NCI-H2107 treated with DMSO at 0.1 percent for 48 hours (cell line): ENCODE data around the gene DUOXA1.
A peak's percentile ranks its signal among the peaks of the same experiment; 100 is the strongest.

Experiments
- DNase-seq: peaks from one replicate; lab custom pipeline; 2025; ENCODE audit not compliant: unreplicated experiment; lab: John Stamatoyannopoulos, UW

DUOXA1 gene, protein sequence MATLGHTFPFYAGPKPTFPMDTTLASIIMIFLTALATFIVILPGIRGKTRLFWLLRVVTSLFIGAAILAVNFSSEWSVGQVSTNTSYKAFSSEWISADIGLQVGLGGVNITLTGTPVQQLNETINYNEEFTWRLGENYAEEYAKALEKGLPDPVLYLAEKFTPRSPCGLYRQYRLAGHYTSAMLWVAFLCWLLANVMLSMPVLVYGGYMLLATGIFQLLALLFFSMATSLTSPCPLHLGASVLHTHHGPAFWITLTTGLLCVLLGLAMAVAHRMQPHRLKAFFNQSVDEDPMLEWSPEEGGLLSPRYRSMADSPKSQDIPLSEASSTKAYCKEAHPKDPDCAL

DNA sequence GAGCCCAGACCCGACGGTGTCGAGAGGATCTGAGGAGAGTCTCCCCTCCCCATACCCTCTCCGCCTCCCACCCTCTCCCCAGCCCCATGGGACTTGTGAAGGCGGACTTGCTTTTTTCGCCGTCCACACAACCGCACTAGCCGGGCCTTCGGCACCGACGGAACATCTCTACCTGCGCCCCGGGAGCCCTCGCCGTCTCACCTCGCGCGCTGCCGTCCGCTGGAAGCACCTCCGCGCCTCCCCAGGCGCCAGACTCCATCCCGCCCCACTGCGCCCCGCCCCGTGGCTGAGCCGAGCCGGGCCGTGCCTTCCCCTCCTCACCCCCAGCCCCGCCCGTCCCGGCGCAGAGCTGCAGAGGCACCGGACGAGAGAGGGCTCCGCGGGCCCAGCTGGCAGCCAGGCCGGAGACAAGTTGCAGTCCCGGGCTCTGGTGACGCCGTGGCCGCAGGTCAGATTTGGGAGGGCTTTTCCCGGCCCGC, at the start of gene DUOXA1, which contains the start of gene DUOX1:
Gene DUOXA1, minus strand, starts transcription at position 229 of the 479 bp plus-strand sequence. CDS start 6,865 bp downstream, outside the sequence.
Gene DUOX1, plus strand, starts transcription at position 344 of the 479 bp plus-strand sequence. CDS start 1,973 bp downstream, outside the sequence.
- DNase-seq: no peak

DNA sequence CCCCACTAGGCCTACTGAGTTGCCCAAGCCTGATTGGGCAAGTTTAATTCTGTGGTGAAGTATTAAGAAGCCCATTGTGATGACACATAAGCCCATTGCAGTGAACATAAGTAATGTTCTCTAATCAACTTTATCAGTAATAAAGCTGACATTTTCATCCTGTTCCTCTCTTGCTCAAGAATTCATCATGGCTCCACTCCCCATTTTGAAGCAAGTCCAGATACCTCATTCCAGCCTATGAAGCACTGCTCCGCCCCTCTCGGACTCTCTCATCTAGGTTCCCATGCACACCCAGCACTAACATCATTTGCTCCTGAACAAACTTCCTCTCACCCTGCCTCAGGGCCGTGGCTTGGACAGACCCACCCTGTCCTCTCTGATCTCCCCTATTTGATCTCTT, 47.6 kb upstream of the DUOXA1 start:
- DNase-seq: no peak

DNA sequence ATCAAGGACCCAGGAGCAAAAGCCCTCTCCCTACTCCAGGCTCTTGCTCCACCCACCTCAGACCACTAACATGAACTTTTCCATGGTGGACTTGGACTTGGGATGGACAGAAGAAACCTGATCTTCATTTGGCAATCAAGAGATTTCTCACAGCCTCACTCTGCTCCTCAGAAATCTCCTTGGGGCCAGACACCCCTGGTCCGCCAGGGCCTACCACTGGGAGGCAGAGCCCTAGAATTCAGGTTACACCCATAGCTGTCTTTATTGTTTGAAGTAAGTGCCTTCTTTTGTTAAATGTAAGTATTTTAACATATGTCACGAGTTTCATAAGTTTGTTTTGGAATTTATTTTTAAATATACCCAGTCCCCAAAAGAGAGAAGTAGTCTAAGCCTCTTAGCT, 44.9 kb upstream of the DUOXA1 start:
- no peak for DNase-seq

DNA sequence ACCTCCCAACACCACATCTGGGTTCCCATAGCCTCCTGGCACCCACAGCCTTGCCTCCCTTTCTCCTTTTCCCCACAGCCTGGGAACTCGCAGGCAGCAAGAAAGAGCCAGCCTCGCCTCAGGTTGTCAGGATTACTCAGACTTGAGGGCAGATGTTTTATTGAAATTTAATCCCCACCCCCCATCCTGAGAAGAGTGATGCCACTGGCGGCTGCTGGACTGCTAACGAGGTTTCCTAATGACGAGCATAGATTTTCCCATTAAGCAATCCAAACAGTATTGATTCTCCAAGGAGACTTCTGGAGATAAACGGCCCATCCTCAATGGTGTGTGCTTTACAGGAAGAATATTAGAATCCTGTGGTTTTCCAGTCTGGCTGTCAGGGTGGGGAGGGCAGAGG, 44.4 kb upstream of the DUOXA1 start:
- DNase-seq: no peak

DNA sequence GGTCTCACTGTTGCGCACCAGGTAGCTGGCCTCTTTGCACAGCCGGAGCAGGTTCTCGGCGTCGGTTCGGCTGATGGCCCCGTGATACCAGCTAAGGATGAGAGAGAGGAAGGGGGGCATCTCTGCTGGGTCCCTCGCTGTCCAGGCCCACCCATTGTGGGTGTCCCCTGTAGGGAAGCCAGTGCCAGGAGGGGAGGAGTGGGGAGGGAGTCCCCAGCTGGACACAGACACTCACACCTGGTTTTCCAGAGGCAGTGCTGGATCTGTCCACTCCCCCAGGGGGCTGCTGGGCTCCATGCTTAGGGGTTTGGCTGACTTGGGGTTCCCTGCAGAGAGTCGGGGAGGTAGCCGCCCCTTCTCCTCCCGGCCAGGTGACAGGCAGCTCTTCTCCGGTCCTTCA, 42.2 kb upstream of the DUOXA1 start:
- no peak for DNase-seq

DNA sequence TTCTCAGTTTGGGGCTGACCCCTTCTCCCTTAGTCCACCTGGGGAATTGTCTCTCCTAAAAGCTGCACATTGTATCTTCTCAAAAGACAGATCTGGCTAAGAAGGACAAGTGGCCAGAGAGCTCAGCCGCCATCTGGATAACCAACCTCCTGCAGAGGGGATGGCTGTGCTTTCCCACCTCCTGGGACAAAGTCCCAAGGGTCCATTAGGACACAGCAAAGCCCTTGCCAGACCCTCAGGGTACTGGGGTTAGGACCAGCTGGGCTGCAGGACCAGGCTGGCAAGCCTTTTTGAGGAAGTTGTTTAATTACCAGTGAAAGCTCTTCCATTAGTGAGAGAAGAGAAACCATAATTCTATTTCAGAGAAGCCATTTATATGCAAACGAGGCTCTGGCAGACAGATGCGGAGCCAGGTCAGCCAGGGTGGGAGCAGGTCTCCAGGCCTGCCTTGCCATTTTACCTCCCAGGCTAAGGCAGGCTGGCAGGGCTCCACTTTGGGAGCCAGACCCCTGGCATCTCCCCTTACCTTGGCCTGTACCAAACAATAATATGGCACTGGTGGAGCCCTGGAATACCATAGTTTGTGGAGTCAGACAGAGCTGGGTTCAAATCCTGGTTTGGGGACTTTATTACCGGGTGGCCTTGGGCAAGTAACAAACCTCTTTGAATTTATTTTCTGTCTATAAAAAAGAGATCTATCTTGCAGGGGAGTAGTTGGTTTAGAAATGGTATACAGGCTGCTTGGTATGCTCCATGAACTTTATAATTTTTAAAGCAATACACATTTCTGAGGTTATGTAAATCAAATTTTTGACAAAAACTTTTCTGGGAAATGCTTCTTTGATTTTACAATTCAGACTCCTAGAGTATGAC, 40.2 kb upstream of the DUOXA1 start:
- DNase-seq: no peak

DNA sequence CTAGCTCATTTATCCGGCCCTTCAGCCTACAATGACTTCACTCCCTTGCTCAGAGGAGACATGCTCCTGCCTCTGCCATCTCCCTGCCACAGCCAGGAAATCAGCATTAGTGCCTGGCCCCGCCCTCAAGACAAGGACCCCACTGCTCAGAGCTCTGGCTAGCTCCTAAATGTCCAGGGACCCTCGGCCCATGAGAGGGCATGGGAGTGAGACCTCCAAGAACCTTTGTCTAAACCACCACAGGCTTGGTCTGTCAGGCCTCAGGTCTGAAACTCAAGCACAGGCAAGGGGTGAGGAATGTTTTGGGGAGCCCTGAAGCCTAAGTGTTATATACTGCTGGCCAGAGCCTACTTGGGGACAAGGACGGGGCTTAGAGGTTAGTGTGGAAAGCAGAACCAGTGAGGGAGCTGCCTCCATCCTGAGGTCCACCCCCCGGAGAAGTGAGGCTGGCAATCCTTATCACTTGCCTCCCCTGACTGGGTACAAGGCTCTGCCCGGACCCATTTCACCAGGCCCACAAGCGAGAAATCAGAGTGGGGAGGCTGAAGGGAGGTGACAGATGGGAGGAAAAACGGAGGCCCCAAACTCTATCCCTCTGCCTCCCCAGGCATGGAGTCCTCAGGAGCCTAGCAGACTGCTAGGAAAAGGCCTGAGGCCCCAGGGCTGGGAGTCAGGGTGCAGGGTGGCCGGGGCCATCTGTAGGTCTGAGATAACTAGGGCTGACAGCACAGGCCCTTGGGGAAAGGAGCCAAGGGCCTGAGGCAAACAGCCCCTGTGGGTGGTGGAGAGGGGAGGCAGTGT, 39.3 kb upstream of the DUOXA1 start:
- DNase-seq: no peak

DNA sequence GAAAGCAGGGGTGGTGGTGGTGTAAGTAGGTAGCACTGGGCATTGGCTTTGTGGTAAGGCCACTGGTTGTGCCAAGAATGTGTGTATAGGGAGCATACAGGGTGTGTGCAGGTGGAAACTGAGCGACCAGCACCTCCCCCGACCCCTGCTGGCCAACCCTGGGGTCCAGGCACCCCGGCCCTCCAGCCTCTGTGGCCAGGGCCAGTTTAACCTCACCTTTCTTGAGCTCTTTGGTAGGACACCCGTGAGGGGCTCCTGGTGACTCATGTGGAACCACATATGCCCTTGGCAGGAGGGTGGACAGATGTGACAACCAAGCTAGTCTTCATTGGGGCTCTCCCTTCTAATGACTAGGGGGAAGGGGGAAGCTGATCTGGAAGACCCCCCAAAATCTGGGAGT, 38.6 kb upstream of the DUOXA1 start:
- DNase-seq: no peak

DNA sequence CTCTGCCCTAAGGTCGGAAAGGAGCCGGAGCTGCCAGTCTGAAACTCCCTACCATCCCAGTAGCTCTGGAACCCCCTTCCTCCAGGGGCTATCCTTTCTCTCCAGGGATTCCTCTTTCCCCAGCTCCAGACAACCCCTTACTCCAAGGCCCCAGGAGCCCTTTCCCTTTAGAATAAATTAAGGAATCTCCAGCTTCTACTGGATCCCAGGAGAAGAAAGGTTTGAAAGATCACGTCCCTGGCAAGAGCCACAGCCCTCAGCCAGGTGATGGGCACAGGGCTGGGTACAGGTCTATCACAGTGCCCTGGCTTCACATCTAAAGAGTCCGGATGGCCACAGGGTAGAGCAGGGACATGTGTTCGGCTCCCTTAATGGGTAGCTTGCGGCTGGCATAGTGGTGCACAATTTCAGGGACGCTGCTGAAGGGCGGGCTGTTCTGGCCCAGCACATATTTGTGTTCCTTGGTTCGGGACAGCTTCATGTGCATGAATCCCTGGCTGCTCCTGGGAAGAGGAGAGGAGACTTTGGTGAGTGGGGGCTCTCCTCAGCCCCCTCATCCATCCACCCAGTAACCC, 38.0 kb upstream of the DUOXA1 start:
- DNase-seq: no peak

DNA sequence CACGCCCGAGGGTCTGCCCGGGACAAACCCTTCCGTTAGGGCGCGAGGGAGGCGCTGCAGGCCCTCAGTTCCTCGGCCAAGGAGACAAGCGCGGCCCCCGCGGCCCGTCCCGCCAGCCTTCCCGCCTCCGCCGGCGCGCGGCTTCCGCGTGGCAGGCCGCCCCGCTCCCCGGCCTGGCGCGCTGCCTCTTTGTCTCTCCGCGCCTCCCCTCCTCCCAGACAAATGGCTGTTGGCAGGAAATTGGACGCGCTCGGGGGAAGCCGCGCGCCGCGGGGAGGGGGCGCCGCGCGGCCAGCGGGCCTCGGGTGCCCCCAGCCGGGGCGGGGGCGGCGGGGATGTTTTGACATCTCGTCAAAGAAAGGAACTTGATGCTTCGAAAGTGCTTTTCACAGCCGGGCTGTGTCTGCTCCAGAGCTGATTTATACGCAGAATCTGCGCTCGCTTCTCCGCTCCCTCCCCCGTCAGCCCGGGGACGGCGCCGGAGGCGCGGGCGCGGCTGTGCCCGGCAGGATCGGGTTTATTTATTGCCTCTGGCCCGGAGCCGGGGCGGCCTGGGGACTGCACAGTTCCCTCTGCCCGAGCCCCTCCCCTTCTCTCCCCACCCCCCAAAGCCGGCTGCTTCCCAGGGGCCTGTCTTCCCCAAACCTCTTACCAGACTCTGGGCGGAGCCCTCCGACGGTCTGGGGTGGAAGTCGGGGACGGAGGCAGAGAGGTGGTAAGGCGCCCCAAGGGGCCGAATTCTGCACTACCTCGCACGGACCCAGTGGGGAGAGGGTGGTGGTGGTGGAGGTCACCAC, 37.4 kb upstream of the DUOXA1 start:
- DNase-seq: peak; percentile 32

DNA sequence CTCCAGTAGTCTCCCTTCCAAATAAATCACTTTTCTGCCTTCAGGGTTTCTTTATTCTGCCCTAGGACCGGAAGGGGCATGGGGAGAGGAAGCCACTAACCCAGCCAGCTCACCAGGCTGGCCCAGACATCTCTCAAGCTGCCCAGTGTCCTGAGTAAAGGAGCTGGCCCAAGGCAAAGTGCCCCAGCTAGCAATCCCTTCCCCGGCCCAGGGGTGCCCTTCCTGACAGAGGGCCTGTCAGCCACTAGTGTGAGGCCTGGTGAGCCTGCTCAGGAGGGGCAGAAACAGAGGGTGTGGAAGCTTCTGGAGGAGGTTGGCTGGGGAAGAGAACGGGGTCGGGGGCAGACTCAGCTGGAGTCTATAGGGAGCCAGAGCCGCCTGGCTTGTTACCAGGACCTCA, 35.9 kb upstream of the DUOXA1 start:
- DNase-seq: no peak

DNA sequence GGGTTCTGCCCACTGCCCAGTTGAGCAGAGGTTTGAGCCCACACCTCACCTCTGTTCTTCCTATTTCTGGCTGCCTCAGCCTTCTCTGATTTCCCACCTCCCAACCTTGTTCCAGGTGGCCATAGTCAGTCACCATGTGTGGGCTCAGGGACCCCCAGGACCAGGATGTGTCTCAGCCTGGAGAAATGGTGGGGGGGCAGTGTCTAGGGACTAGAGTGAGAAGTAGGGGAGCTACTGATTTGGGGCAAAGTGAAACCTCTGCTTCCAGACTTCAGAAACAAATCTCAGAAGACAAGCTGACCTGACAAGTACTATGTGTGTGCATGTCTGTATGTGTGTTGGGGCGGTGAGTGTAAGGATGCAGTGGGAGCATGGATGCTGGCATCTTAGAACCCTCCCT, 35.2 kb upstream of the DUOXA1 start:
- no peak for DNase-seq

DNA sequence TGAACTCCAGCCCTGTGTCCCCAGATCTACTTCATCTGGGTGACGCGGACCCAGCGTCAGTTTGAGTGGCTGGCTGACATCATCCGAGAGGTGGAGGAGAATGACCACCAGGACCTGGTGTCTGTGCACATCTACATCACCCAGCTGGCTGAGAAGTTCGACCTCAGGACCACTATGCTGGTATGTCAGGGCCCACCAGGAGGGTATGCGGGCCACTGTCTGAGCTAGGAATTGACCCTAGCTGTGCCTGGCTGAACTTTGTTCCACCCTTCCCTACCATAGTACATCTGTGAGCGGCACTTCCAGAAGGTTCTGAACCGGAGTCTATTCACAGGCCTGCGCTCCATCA, 33.8 kb upstream of the DUOXA1 start:
- no peak for DNase-seq

DNA sequence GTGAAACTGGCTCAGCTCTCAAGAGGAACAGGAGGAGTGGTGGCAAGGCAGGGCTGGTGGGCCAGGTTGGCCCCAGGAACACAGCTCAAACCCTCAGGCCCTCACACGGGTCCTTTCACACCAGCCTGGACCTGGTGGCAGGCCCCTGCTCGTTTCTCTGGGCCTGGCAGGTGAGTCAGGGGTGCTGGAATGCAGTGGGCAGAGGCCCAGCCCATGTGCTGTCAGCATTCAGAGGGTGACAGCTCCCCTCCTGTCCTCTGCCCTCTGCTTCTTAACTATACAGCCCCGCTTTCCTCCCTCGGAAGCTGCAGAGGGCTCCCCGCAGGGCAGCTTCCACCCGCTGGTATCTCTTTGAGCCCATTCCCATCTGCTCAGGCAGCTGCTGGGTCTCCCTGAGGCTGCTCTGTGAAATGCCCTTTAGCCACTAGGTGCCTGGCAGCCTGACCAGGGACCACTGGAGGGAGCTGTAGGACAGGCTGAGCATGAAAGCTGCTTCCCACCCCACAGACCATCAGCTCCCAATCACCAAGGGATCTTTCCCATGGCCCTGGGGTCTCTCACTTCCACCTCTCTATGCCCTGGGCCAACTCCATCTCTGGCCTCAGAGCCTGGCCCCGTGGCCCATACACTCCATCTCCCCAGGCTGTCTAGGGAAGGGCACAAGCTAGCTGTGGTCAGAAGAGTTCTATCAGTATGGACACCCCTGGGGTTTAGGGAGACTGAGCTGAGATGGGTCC, 33.3 kb upstream of the DUOXA1 start:
- peak; percentile 37 for DNase-seq

DNA sequence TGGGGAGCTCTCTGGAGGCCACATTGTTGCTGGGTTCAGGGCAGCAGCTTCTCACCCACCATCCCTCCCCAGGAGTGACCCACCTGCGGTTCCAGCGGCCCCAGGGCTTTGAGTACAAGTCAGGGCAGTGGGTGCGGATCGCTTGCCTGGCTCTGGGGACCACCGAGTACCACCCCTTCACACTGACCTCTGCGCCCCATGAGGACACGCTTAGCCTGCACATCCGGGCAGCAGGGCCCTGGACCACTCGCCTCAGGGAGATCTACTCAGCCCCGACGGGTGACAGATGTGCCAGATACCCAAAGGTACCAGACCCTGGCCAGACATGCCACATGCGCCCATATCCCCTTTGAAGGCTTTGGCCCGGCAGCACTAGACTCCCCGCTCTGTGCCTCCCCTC, 32.0 kb upstream of the DUOXA1 start:
- DNase-seq: no peak

DNA sequence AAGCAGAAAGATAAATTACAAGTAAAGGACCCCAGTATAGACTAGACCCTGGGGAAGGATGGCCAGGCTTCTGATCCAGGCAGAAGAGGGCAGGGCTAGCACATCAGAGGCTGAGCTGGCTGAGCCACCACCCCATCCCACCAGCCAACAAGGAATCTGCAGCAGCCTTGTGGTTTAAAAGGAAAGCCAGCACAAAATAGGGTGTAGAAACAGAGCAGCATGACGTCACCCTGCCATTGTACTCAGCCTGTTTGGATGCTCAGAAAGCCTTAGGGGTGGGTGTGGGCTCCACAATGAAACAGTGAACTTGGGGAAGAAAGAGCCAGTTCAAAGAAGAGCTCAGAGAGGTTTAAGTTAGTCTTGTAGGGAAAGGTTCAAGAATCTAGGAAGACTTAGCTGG, 28.3 kb upstream of the DUOXA1 start:
- peak; percentile 51 for DNase-seq

DNA sequence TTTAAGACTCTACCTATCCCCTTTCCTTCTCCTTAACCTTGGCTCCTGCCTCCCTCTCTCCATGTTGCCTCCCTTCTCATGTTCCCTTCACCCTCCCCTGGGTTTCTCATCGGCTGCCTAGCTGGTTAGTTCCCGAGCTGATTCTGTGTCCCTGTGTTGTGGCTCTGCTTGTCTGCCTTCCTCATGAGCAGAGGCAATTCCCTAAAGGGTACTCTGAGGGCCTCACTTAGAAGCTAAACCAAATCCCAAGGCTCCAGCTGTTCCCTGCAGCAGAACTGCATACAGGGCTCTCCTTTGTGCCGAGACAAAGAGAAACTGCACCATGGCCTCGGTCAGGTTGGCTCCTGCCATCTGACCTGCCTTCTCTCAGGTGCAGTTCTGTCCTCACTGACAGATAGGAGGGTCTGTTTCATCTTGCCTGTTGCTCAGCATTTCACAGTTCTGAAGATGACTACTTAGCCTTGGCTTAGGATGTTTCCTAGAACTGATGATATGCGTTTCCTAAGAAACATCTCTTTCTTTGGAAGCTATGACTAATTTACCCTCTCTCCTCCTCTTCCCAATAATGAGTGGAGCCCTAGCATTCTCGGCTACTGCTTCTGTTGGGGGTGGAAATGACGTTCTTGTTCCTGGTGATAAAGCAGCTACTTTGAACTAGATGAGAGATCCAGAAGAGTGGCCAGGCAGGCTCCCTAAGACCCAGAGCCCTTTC, 27.2 kb upstream of the DUOXA1 start:
- peak; percentile 47 for DNase-seq

DNA sequence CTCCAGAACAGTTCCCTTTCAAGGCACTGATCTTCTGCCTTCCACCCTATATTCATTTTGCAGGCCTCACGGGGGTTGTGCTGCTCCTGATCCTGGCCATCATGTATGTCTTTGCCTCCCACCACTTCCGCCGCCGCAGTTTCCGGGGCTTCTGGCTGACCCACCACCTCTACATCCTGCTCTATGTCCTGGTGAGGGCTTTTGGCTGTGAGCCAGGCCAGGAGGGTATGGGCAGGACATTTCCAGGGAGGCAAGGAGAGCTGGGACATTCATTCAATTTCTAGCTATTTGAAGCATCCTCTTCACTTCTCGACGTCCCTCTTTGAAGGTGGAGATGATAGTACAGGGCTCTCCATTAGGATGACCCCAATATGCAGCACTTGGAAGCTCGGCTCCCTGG, 26.1 kb upstream of the DUOXA1 start:
- no peak for DNase-seq
